SW 1271 (cell line): Measurements from ENCODE around the gene CNIH3.
A peak's percentile ranks its signal among the peaks of the same experiment; 100 is the strongest.
"Not testable (repeated sequence)": the region's sequence is repeated elsewhere in the genome, so short reads cannot be mapped to it uniquely, and the experiment has no call there.

Experiments used
- DNase-seq, 2 experiments: peaks; one replicate each; lab custom pipeline; 2025; lab: John Stamatoyannopoulos, UW

CNIH3 gene

GRCh38 chr1:224615861-224616755, at the start of gene CNIH3:
TSS of gene CNIH3 (plus strand) at chr1:224616317. CDS start at chr1:224617175, 858 bp downstream.
- DNase-seq = peak; percentile 27 to 83

- not testable (repeated sequence) for DNase-seq
Observed at GRCh38 chr1:224566492-224566891, 49.6 kb upstream of the CNIH3 start.

- DNase-seq = no peak
Observed at GRCh38 chr1:224569276-224569675, 46.8 kb upstream of the CNIH3 start.

GRCh38 chr1:224571975-224572374, 44.1 kb upstream of the CNIH3 start:
- DNase-seq = not testable (repeated sequence)

- no peak for DNase-seq
Observed at GRCh38 chr1:224579526-224579925, 36.6 kb upstream of the CNIH3 start.

GRCh38 chr1:224580006-224580405, 36.1 kb upstream of the CNIH3 start:
- no peak for DNase-seq

- no peak for DNase-seq
Observed at GRCh38 chr1:224582041-224582440, 34.1 kb upstream of the CNIH3 start.

GRCh38 chr1:224583774-224584173, 32.3 kb upstream of the CNIH3 start:
- no peak for DNase-seq

- DNase-seq = no peak
Observed at GRCh38 chr1:224585051-224585450, 31.1 kb upstream of the CNIH3 start.

GRCh38 chr1:224587051-224587450, 29.1 kb upstream of the CNIH3 start:
- DNase-seq = no peak

GRCh38 chr1:224588515-224588914, 27.6 kb upstream of the CNIH3 start:
- no peak for DNase-seq

- peak in 1 of 2 experiments; percentile 0 for DNase-seq
Observed at GRCh38 chr1:224589006-224589405, 27.1 kb upstream of the CNIH3 start.

GRCh38 chr1:224591326-224591725, 24.8 kb upstream of the CNIH3 start:
- DNase-seq = no peak

GRCh38 chr1:224592636-224593582, 23.2 kb upstream of the CNIH3 start:
- peak in 1 of 2 experiments; percentile 39 for DNase-seq

- DNase-seq = no peak
Observed at GRCh38 chr1:224594360-224594759, 21.8 kb upstream of the CNIH3 start.

- no peak for DNase-seq
Observed at GRCh38 chr1:224594851-224595250, 21.3 kb upstream of the CNIH3 start.

- DNase-seq = no peak
Observed at GRCh38 chr1:224605482-224606181, 10.5 kb upstream of the CNIH3 start.

GRCh38 chr1:224607188-224608148, 8.6 kb upstream of the CNIH3 start:
- DNase-seq = no peak

GRCh38 chr1:224609333-224609732, 6.8 kb upstream of the CNIH3 start:
- DNase-seq = no peak

- DNase-seq = no peak
Observed at GRCh38 chr1:224612246-224612645, 3.9 kb upstream of the CNIH3 start.

GRCh38 chr1:224613486-224613885, 2.6 kb upstream of the CNIH3 start:
- DNase-seq = no peak
